Thyroid gland (tissue), 4 donors: Measurements from ENCODE around the gene HK2. TPM values are rescaled to one million over a fixed set of nuclear protein-coding genes. Genes with fewer than 3 reads are reported as not detected.

Source experiments
- DNase-seq, 2 donors: peaks; one replicate each; pipeline ENCODE4 v3.0.0-alpha.2; 2019
- H3K27ac ChIP-seq, 3 donors: fragments of 200-600 bp; sonication (generic); 1 replicate in 2 of 3; 2 replicates in 1 of 3; pipeline ENCODE4 v1.5.1; 2016 to 2019; ENCODE audit warnings: mild to moderate bottlenecking in 1 of 3, moderate library complexity in 1 of 3
- H3K27me3 ChIP-seq: fragments of 200-600 bp; sonication (generic); one replicate; pipeline ENCODE4 v1.5.1; 2019
- H3K36me3 ChIP-seq, 2 donors: fragments of 200-600 bp; sonication (generic); one replicate each; pipeline ENCODE4 v1.5.1; 2016 to 2019
- H3K4me1 ChIP-seq, 2 donors: fragments of 200-600 bp; sonication (generic); one replicate each; pipeline ENCODE4 v1.5.1; 2017 to 2019
- H3K4me3 ChIP-seq, 3 donors: fragments of 200-600 bp; sonication (generic); replicated peaks in 1 of 3; 1 replicate in 2 of 3; 2 replicates in 1 of 3; pipeline ENCODE4 v1.5.1; 2016; ENCODE audit warnings: mild to moderate bottlenecking in 1 of 3
- H3K9me3 ChIP-seq: fragments of 200-600 bp; sonication (generic); one replicate; pipeline ENCODE4 v1.5.1; 2017
- POLR2A ChIP-seq, 2 donors: fragments of 450-650 bp; IDR thresholded peaks; one replicate each; pipeline ENCODE4 v1.6.1; 2017; ENCODE audit warnings: antibody characterized with exemption in 2 of 2, mild to moderate bottlenecking in 2 of 2, moderate library complexity in 1 of 2
- WGBS, 2 donors: methylation state at CpG; one replicate each; pipeline ENCODE4 v1.1.5; 2017; 5-methylcytosine and 5-hydroxymethylcytosine counted together
- intact Hi-C: fragments of 100-400 bp; cut with DNase I; formaldehyde crosslinking; loops from one replicate; pipeline ENCODE4 v1.15.1; 2023
- total RNA-seq, 4 donors: library from RNA; depleted of rRNA; stranded (reverse); fragments of >200 nt; gene quantifications; one replicate each; pipeline ENCODE4 v1.2.3, GENCODE V29; 2016
- TF ChIP-seq, protein P1 (sequence below), 6 experiments: fragments of 200-600 bp in 3 of 6; fragments of 450-650 bp in 3 of 6; sonication (generic) in 3 of 6; IDR thresholded peaks; one replicate each; pipeline ENCODE4 v1.5.1; 2016 to 2019; ENCODE audit warnings: antibody characterized with exemption in 6 of 6, mild to moderate bottlenecking in 2 of 6, inconsistent platforms in 1 of 6, moderate library complexity in 1 of 6

Gene HK2
- total RNA-seq, 4 donors from 2014 or later, result 6.7 to 47.8 (median 26.9) TPM

DNA sequence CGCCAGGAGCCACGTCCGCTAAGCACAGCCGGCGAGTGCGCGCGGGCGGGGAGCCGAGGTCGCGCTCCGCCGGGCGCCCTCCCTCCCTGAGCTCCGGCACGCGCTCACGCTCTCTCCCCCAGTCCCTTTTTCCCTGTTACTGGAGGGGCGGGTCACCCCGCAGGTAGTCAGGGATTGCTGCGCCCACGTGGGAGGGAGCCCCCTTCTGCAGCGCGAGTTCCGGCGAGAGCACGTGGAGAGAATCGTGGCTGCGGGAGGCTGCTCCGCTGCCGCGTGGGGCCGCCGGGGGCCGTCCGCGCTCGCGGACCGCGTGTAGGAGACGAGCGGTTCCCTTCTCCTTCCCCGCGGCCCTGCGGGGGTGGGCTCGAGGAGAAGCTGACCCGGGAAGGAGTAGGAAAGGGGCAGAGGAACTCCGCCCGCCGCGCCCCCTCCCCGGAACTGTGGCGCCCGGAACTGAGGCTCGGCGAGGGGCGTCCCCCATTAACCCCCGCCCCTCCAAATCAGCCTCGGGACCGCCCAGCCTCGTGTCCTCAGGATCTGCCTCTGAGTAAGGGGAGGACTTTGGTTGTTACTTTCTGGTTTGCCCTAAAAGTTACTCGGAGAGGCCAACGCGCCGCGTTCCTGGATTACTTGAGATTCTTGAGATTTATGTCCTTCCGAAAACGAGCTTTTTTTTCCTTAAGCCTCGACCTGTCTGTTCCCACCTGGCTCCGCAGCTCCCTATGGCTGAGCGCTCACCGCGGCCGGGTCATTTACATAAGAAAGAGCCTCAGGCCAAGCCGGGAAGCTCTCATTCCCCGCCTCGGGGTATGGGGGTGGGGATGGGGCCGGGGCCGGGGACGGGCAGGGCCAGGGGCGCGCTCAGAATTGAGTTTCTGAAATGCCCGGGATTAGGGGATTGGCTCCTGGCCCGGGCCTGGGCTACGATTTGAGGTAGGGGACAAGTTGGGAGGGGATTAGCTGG lies 1.1 kb downstream of the HK2 start:
- 1 to 2% methylated on average over 30 to 40 of the region's 87 CpGs for WGBS, 2 donors
- peak in 1 of 2 donors; percentile 30 for TF ChIP-seq POLR2A (IDR thresholded peaks at IDR 0.05)
- TF ChIP-seq, protein P1, sequence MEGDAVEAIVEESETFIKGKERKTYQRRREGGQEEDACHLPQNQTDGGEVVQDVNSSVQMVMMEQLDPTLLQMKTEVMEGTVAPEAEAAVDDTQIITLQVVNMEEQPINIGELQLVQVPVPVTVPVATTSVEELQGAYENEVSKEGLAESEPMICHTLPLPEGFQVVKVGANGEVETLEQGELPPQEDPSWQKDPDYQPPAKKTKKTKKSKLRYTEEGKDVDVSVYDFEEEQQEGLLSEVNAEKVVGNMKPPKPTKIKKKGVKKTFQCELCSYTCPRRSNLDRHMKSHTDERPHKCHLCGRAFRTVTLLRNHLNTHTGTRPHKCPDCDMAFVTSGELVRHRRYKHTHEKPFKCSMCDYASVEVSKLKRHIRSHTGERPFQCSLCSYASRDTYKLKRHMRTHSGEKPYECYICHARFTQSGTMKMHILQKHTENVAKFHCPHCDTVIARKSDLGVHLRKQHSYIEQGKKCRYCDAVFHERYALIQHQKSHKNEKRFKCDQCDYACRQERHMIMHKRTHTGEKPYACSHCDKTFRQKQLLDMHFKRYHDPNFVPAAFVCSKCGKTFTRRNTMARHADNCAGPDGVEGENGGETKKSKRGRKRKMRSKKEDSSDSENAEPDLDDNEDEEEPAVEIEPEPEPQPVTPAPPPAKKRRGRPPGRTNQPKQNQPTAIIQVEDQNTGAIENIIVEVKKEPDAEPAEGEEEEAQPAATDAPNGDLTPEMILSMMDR (IDR thresholded peaks at IDR 0.05), result no peak
- intact Hi-C loops, result no loop called here

DNA sequence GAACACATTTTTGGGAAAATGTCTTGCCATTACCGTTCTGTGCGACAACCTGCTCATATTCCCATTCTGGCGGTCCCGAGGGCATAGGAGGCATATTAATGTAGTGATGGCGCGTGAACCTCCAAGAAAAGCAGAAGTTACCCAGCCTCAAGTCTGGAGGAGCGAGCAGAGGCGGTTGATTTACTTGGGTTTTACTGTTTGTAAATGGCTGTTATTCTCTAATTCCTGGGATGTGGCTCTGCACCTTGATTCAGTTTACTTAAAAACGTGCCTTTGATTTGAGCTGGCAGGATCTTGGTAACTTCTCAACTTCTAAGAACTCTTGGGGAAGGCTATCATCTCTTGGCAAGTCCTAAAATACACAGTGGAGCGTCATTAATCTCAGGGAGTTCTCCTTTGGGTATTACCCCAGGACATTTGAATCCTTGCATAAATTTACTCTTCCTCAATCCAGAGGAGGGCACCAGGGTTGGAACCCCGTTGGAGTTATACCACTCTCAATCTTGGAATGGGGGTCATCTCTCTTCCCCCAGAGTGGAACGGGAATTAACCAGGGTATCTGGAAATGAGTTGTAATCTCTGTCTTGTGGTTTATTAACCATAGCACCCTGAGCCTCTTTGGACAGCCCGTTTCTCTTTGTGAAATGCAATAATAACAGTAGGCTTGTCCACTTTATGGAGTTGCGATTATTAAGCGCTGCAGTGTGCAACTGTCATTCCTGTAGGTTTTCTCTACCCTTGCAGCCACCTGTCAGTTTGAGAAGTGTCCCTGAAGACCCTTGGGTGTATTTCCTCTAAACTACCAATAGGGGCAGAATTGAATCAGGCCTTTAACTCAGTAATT lies 2.1 kb downstream of the HK2 start:
- DNase-seq, result no peak
- TF ChIP-seq, protein P1 (IDR thresholded peaks at IDR 0.05), result peak in 5 of 6 experiments; percentile 45 to 74 (median 62)
- no peak for TF ChIP-seq POLR2A (IDR thresholded peaks at IDR 0.05)
- intact Hi-C loops, result no loop called here
- WGBS, 2 donors, result 19 to 27% methylated on average over 15 of the region's 15 CpGs
- no peaks in the 10 kb centered on the region for H3K27me3 ChIP-seq
- peak overlapping the region; percentile 1 to 62 (median 7) for H3K27ac ChIP-seq
- no peaks in the 10 kb centered on the region for H3K36me3 ChIP-seq
- H3K9me3 ChIP-seq, result no peaks in the 10 kb centered on the region
- H3K4me1 ChIP-seq, result peaks cover 7 to 18% of the 10 kb centered on the region in 2 donors
- H3K4me3 ChIP-seq, result peak overlapping the region in 2 of 3 donors; percentile 53 to 60

More for the DNA sequence above, 1.1 kb downstream of the HK2 start:
- no peaks in the 10 kb centered on the region for H3K27me3 ChIP-seq
- peaks cover 7 to 18% of the 10 kb centered on the region in 2 donors for H3K4me1 ChIP-seq
- H3K27ac ChIP-seq, result peak overlapping the region; percentile 1 to 62 (median 53)
- no peaks in the 10 kb centered on the region for H3K36me3 ChIP-seq
- H3K9me3 ChIP-seq, result no peaks in the 10 kb centered on the region
- H3K4me3 ChIP-seq, result peak overlapping the region; percentile 53 to 69 (median 60)
- peak; percentile 63 to 68 for DNase-seq

DNA sequence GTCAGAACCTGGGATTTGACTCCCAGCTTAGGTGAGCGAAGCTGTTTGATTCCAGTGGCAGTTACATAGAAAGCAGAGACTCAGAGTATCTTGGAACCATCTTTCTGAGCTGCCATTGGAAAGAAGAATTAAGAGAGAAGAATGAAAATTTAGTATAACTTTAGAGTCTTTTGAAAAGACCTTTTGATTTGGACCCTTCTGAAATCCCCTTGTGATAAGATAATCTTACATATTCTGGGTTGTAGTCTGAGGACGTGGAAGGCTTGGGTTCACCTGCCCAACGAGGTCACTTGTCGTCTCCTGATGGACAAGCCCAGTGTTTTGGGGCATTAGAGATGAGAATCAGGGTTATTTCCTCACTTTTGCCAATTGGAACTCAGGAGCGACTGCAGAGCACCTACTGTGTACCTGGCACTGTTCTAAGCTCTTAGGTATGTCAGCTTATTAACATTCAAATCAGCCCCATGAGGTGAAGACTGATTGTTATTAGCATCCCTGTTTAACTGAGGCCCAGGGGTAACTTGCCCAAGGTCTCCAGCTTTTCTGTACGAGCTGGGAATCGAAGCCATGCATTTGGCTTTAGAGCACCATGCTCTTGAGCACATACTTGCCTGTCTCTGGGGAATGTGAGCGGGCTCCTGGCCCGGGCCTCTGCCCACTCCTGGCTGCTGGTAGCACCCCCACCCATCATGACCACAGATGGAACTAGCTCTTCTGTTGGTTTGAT lies 2.9 kb downstream of the HK2 start:
- Histone ChIP-seq H3K9me3 (no peaks in the 10 kb centered on the region), H3K4me1 (peaks cover 7 to 18% of the 10 kb centered on the region in 2 donors), H3K27me3 (no peaks in the 10 kb centered on the region), H3K27ac (peak overlapping the region in 1 of 3 donors; percentile 7), H3K4me3 (no peak overlapping the region), H3K36me3 (no peaks in the 10 kb centered on the region)
- 63 to 66% methylated on average over 8 to 9 of the region's 9 CpGs for WGBS, 2 donors
- intact Hi-C loops, result no loop called here
- peak; percentile 33 to 60 for DNase-seq
- no peak for TF ChIP-seq POLR2A (IDR thresholded peaks at IDR 0.05)
- TF ChIP-seq, protein P1 (IDR thresholded peaks at IDR 0.05), result no peak

DNA sequence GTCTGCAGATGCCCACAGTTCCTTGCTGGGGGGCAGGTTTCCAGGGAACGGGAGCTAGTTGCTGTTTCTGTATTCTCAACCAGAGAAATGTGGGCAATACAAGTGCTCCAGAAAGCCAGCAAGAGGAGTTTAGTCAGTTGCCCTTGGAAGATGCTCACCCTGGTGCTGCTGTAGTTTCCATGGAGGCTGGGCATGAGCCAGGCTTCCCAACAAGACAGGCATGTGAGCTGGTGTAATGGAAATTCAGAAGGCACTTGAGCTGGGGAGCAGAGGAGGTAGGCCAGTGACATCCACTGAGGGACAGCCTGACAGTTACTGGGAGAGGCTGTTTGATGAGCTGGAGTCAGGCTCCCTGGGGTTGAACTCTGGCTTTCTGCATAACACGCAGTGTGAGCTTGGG lies 7.7 kb downstream of the HK2 start:
- no peak for DNase-seq
- WGBS, 2 donors, result 92 to 93% methylated on average over 2 of the region's 2 CpGs

More for the DNA sequence above, 7.7 kb downstream of the HK2 start:
- H3K4me1 ChIP-seq, result peaks cover 4 to 30% of the 10 kb centered on the region in 2 donors
- H3K36me3 ChIP-seq, result no peaks in the 10 kb centered on the region
- no peaks in the 10 kb centered on the region for H3K27me3 ChIP-seq
- TF ChIP-seq, protein P1 (IDR thresholded peaks at IDR 0.05), result no peak
- no peak for TF ChIP-seq POLR2A (IDR thresholded peaks at IDR 0.05)
- no peaks in the 10 kb centered on the region for H3K9me3 ChIP-seq
- H3K27ac ChIP-seq, result no peak overlapping the region
- intact Hi-C loops, result no loop called here
- H3K4me3 ChIP-seq, result no peak overlapping the region
